GM21529 (cell line): ENCODE measurements around the gene GOT1.

Experiments used
- ATAC-seq: cut with Tn5 transposase; IDR thresholded peaks from one replicate; pipeline ENCODE4 v1.9.1; 2021; ENCODE audit not compliant: unreplicated experiment

The GOT1 gene

GRCh38 chr10:99396471-99396870, 34.0 kb downstream of the GOT1 start:
- no peak for ATAC-seq

- ATAC-seq: no peak
Measured at GRCh38 chr10:99395750-99396445, 34.5 kb downstream of the GOT1 start.

- ATAC-seq: no peak
Measured at GRCh38 chr10:99394761-99395386, 35.5 kb downstream of the GOT1 start.

GRCh38 chr10:99394256-99394655, 36.2 kb downstream of the GOT1 start:
- ATAC-seq: no peak

- ATAC-seq: no peak
Measured at GRCh38 chr10:99393683-99394082, 36.7 kb downstream of the GOT1 start.

GRCh38 chr10:99393036-99393435, 37.4 kb downstream of the GOT1 start:
- ATAC-seq: no peak

GRCh38 chr10:99391346-99391745, 39.1 kb downstream of the GOT1 start:
- no peak for ATAC-seq

GRCh38 chr10:99389729-99390480, 40.5 kb downstream of the GOT1 start:
- no peak for ATAC-seq

GRCh38 chr10:99387541-99387940, 42.9 kb downstream of the GOT1 start:
- ATAC-seq: no peak

- ATAC-seq: no peak
Measured at GRCh38 chr10:99387071-99387470, 43.4 kb downstream of the GOT1 start.

- no peak for ATAC-seq
Measured at GRCh38 chr10:99382176-99382575, 48.2 kb downstream of the GOT1 start.

- ATAC-seq: no peak
Measured at GRCh38 chr10:99375426-99375825, 55.0 kb downstream of the GOT1 start.

GRCh38 chr10:99374972-99375371, 55.5 kb downstream of the GOT1 start:
- ATAC-seq: no peak

- ATAC-seq: no peak
Measured at GRCh38 chr10:99374526-99374925, 55.9 kb downstream of the GOT1 start.

GRCh38 chr10:99372546-99373271, 57.7 kb downstream of the GOT1 start:
- no peak for ATAC-seq

- peak; percentile 95 for ATAC-seq
Measured at GRCh38 chr10:99370993-99371392, 59.4 kb downstream of the GOT1 start.

- no peak for ATAC-seq
Measured at GRCh38 chr10:99369551-99369950, 60.9 kb downstream of the GOT1 start.

- ATAC-seq: no peak
Measured at GRCh38 chr10:99369126-99369525, 61.3 kb downstream of the GOT1 start.

- ATAC-seq: no peak
Measured at GRCh38 chr10:99368646-99369045, 61.8 kb downstream of the GOT1 start.

- ATAC-seq: no peak
Measured at GRCh38 chr10:99366666-99367065, 63.8 kb downstream of the GOT1 start.

- no peak for ATAC-seq
Measured at GRCh38 chr10:99365736-99366135, 64.7 kb downstream of the GOT1 start.
